IMR-90 (cell line): Measurements from ENCODE around the gene RNF31. TPM values are rescaled to one million over a fixed set of nuclear protein-coding genes. Genes with fewer than 3 reads are reported as not detected.
A peak's percentile ranks its signal among the peaks of the same experiment; 100 is the strongest.

Experiments used
- ATAC-seq: fragments of 200-7000 bp; cut with Tn5 transposase; 2 replicates; pipeline ENCODE4 v1.9.1; 2020; ENCODE audit warnings: low read depth, mild to moderate bottlenecking, moderate library complexity
- BruUV-seq: library from RNA; stranded (reverse); fragments of 400-500 nt; replicated peaks from 2 replicates; lab custom pipeline; 2021; lab: Mats Ljungman, UMichigan
- CTCF ChIA-PET: fragments of 300-600 bp; formaldehyde crosslinking; extraction: SDS; loops from one replicate; lab custom pipeline; 2021; ENCODE audit warnings: antibody characterized with exemption; lab: Yijun Ruan, JAX
- POLR2A ChIA-PET: fragments of 300-600 bp; sonication (Branson Sonifier 250); formaldehyde crosslinking; loops from one replicate; lab custom pipeline; 2022; ENCODE audit warnings: antibody characterized with exemption; ENCODE audit not compliant: unreplicated experiment; lab: Charles Lee
- DNase-seq: peaks from one replicate; pipeline ENCODE4 v3.0.0; 2013
- H2AFZ ChIP-seq: replicated peaks from 2 replicates; pipeline ENCODE3; 2013; ENCODE audit warnings: low read length, mild to moderate bottlenecking; ENCODE audit not compliant: poor library complexity
- H2AK5ac ChIP-seq: 2 replicates; pipeline ENCODE4 v1.6.1; 2013; ENCODE audit warnings: low read depth, low read length, inconsistent platforms
- H2AK9ac ChIP-seq: replicated peaks from 2 replicates; pipeline ENCODE3; 2013; ENCODE audit warnings: mild to moderate bottlenecking, low read depth, low read length, moderate library complexity; ENCODE audit not compliant: poor library complexity
- H2BK120ac ChIP-seq: 2 replicates; pipeline ENCODE4 v1.6.1; 2013; ENCODE audit warnings: low read depth, low read length, inconsistent platforms
- H2BK15ac ChIP-seq: 3 replicates; pipeline ENCODE4 v1.6.1; 2013; ENCODE audit warnings: low read depth, low read length, inconsistent platforms
- H2BK20ac ChIP-seq: 2 replicates; pipeline ENCODE4 v1.6.1; 2013; ENCODE audit warnings: low read depth, mild to moderate bottlenecking, inconsistent platforms, low read length, moderate library complexity
- H2BK5ac ChIP-seq: 2 replicates; pipeline ENCODE4 v1.6.1; 2013; ENCODE audit warnings: mild to moderate bottlenecking, low read depth, low read length, inconsistent platforms; ENCODE audit not compliant: poor library complexity, severe bottlenecking
- H3K14ac ChIP-seq: replicated peaks from 2 replicates; pipeline ENCODE4 v1.6.1; 2013; ENCODE audit warnings: low read depth, low read length, inconsistent platforms
- H3K18ac ChIP-seq: 2 replicates; pipeline ENCODE4 v1.6.1; 2013; ENCODE audit warnings: low read depth, low read length, control low read depth
- H3K23ac ChIP-seq: 2 replicates; pipeline ENCODE4 v1.6.1; 2013; ENCODE audit warnings: low read depth, low read length, inconsistent platforms
- H3K27ac ChIP-seq: 2 replicates; pipeline ENCODE4 v1.5.1; 2013; ENCODE audit warnings: mild to moderate bottlenecking, control low read depth, low read length; ENCODE audit not compliant: insufficient read depth
- H3K27me3 ChIP-seq: 2 replicates; pipeline ENCODE4 v1.6.1; 2013; ENCODE audit warnings: low read length; ENCODE audit not compliant: control insufficient read depth, insufficient read depth
- H3K36me3 ChIP-seq: 2 replicates; pipeline ENCODE4 v1.6.1; 2013; ENCODE audit warnings: low read length, mixed read lengths; ENCODE audit not compliant: control insufficient read depth, insufficient read depth
- H3K4ac ChIP-seq: 2 replicates; pipeline ENCODE4 v1.6.1; 2013; ENCODE audit warnings: low read depth, low read length, inconsistent platforms
- H3K4me1 ChIP-seq: 2 replicates; pipeline ENCODE4 v1.6.1; 2013; ENCODE audit warnings: low read length, mixed read lengths; ENCODE audit not compliant: control insufficient read depth, insufficient read depth
- H3K4me2 ChIP-seq: 2 replicates; pipeline ENCODE4 v1.6.1; 2013; ENCODE audit warnings: low read depth, mild to moderate bottlenecking, control low read depth, low read length, moderate library complexity
- H3K4me3 ChIP-seq: 2 replicates; pipeline ENCODE4 v1.5.1; 2013; ENCODE audit warnings: low read depth, mild to moderate bottlenecking, control low read depth, low read length, moderate library complexity; ENCODE audit not compliant: insufficient read depth
- H3K56ac ChIP-seq: 2 replicates; pipeline ENCODE4 v1.6.1; 2013; ENCODE audit warnings: low read length, inconsistent platforms; ENCODE audit not compliant: insufficient read depth; ENCODE audit errors: extremely low read depth
- H3K79me1 ChIP-seq, 2 experiments: 2 replicates each; pipeline ENCODE4 v1.6.1; 2013; ENCODE audit warnings: low read length in 2 of 2, inconsistent platforms in 1 of 2, low read depth in 1 of 2
- H3K9ac ChIP-seq: 2 replicates; pipeline ENCODE4 v1.6.1; 2013; ENCODE audit warnings: low read depth, low read length, control low read depth
- H3K9me1 ChIP-seq: 2 replicates; pipeline ENCODE4 v1.6.1; 2013; ENCODE audit warnings: low read length, inconsistent platforms; ENCODE audit not compliant: insufficient read depth
- H3K9me3 ChIP-seq: 2 replicates; pipeline ENCODE4 v1.6.1; 2013; ENCODE audit warnings: low read length; ENCODE audit not compliant: control insufficient read depth, insufficient read depth
- H4K20me1 ChIP-seq: 2 replicates; pipeline ENCODE4 v1.6.1; 2013; ENCODE audit warnings: low read length, inconsistent platforms; ENCODE audit not compliant: insufficient read depth
- H4K5ac ChIP-seq: 2 replicates; pipeline ENCODE4 v1.6.1; 2013; ENCODE audit warnings: mild to moderate bottlenecking, low read depth, low read length, control low read depth
- H4K8ac ChIP-seq, 2 experiments: 2 replicates each; pipeline ENCODE4 v1.6.1; 2013; ENCODE audit warnings: low read depth in 2 of 2, low read length in 2 of 2, control low read depth in 1 of 2, inconsistent platforms in 1 of 2
- H4K91ac ChIP-seq: 2 replicates; pipeline ENCODE4 v1.6.1; 2013; ENCODE audit warnings: low read depth, low read length, inconsistent platforms; ENCODE audit not compliant: insufficient read depth
- BHLHE40 ChIP-seq: fragments of 150-350 bp; IDR thresholded peaks from 2 replicates; pipeline ENCODE4 v1.6.1; 2016; ENCODE audit warnings: mild to moderate bottlenecking, low read depth, low read length
- CEBPB ChIP-seq: IDR thresholded peaks from 2 replicates; pipeline ENCODE4 v1.6.1; 2012; ENCODE audit warnings: low read depth, low read length, improper control_type of control experiment
- FOS ChIP-seq: fragments of 150-350 bp; IDR thresholded peaks from 2 replicates; pipeline ENCODE4 v1.6.1; 2016; ENCODE audit warnings: low read depth, low read length
- MAFK ChIP-seq: IDR thresholded peaks from 2 replicates; pipeline ENCODE4 v1.6.1; 2012; ENCODE audit warnings: low read depth, low read length, improper control_type of control experiment
- MXI1 ChIP-seq: IDR thresholded peaks from 2 replicates; pipeline ENCODE4 v1.6.1; 2012; ENCODE audit warnings: low read depth, mild to moderate bottlenecking, low read length, moderate library complexity, borderline replicate concordance
- NFE2L2 ChIP-seq: fragments of 150-350 bp; IDR thresholded peaks from 2 replicates; pipeline ENCODE4 v1.6.1; 2016; ENCODE audit warnings: low read depth, mild to moderate bottlenecking, low read length
- RAD21 ChIP-seq: IDR thresholded peaks from 2 replicates; pipeline ENCODE4 v1.6.1; 2012; ENCODE audit warnings: low read length, improper control_type of control experiment
- RCOR1 ChIP-seq: IDR thresholded peaks from 2 replicates; pipeline ENCODE4 v1.6.1; 2012; ENCODE audit warnings: mild to moderate bottlenecking, low read length, improper control_type of control experiment; ENCODE audit not compliant: insufficient replicate concordance
- RFX5 ChIP-seq: IDR thresholded peaks from 2 replicates; pipeline ENCODE4 v1.8.0; 2012; ENCODE audit warnings: low read depth, mild to moderate bottlenecking, low read length, moderate library complexity
- SMC3 ChIP-seq: fragments of 150-350 bp; IDR thresholded peaks from 2 replicates; pipeline ENCODE4 v1.6.1; 2016; ENCODE audit warnings: low read depth, mild to moderate bottlenecking, antibody characterized with exemption, low read length, moderate library complexity
- WGBS, 2 experiments: methylation state at CpG; one replicate each; pipeline versions ENCODE4 v1.1.5 to v1.1.7; 2013; ENCODE audit warnings: missing lambda C conversion rate in 2 of 2; ENCODE audit not compliant: insufficient read length in 1 of 2; ENCODE audit errors: extremely low coverage in 2 of 2; 5-methylcytosine and 5-hydroxymethylcytosine counted together
- dilution Hi-C: fragments of 300-500 bp; cut with HindIII; formaldehyde crosslinking; loops from one replicate; pipeline ENCODE4 v1.14.3; 2018; ENCODE audit warnings: low sequenced_read_pairs; ENCODE audit not compliant: unreplicated experiment
- in situ Hi-C: fragments of 300-500 bp; cut with MboI; formaldehyde crosslinking; loops from 3 replicates; pipeline ENCODE4 v1.14.3; 2019; ENCODE audit warnings: low sequenced_read_pairs, inconsistent platforms, mixed read lengths
- intact Hi-C: fragments of 100-400 bp; cut with micrococcal nuclease; formaldehyde crosslinking; loops from 2 replicates; pipeline ENCODE4 v1.10.0; 2022
- polyA plus RNA-seq, 3 experiments: library from polyadenylated mRNA; depleted of rRNA; stranded (reverse); fragments of >200 nt; gene quantifications; 2 replicates each; pipeline ENCODE4 v1.2.3, GENCODE V29; 2012; ENCODE audit warnings: low replicate concordance in 1 of 3
- total RNA-seq: library from RNA; depleted of rRNA; stranded (reverse); fragments of >200 nt; gene quantifications from 2 replicates; pipeline ENCODE4 v1.2.3, GENCODE V29; 2012
- TF ChIP-seq, protein P1 (sequence below): fragments of 150-350 bp; IDR thresholded peaks from 2 replicates; pipeline ENCODE4 v1.6.1; 2017; ENCODE audit warnings: mild to moderate bottlenecking, antibody characterized with exemption, low read length, low read depth
- TF ChIP-seq, protein P2 (sequence below): conservative IDR thresholded peaks from 2 replicates; pipeline ENCODE4 v1.5.1; 2012; ENCODE audit warnings: mild to moderate bottlenecking, low read depth, low read length, improper control_type of control experiment
- TF ChIP-seq, protein P3 (sequence below): fragments of 150-350 bp; IDR thresholded peaks from 2 replicates; pipeline ENCODE4 v1.6.1; 2016; ENCODE audit warnings: low read depth, mild to moderate bottlenecking, low read length, moderate library complexity, borderline replicate concordance

Gene RNF31
- total and polyA plus RNA-seq, 2 of the 4 experiments (the other 2 are of a cell fraction), result 31.6 to 37.5 TPM

DNA sequence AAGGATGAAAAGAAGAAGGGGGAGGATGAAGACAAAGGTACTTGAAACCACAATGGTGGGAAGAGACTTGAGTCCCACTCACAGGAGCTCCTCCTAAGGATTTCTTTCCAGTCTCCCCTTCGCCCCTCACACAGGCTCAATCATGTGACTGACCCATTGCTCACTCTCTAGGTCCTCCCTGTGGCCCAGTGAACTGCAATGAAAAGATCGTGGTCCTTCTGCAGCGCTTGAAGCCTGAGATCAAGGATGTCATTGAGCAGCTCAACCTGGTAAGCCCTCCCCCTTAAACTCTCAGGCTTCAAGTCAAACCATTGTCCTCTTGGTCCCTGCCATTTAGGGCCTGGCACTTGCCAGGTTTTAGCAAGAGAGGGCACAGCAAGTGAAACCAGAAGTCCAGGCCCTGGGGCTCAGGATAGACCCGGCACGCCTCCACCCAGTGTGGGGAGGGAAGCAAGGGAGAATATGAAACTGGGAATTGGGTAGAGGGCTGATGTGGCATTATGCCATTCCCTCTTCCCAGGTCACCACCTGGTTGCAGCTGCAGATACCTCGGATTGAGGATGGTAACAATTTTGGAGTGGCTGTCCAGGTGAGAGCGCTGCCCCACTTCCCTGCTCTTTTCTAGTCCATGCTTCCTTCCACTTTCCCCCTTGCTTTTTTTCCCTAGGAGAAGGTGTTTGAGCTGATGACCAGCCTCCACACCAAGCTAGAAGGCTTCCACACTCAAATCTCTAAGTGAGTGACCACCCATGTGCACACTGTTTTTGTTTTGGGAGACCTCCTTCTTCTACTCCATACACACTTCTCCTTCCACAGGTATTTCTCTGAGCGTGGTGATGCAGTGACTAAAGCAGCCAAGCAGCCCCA is 9.5 kb upstream of the RNF31 start:
- Histone ChIP-seq H2AFZ (peak overlapping the region; percentile 17), H4K91ac (no peak overlapping the region), H3K56ac (no peak overlapping the region), H3K4me2 (no peak overlapping the region), H3K9me1 (peaks cover 19% of the 10 kb centered on the region), H2BK5ac (no peak overlapping the region), H3K27me3 (no peaks in the 10 kb centered on the region), H2AK9ac (peak overlapping the region; percentile 29), H2BK15ac (no peak overlapping the region), H3K14ac (no peak overlapping the region), H3K18ac (no peak overlapping the region), H3K23ac (peak overlapping the region; percentile 88; the same call in 1 of the 2 replicates), H2AK5ac (0 out of 2 replicates have a peak overlapping the region, but pooled peaks have one; percentile 18), H3K4ac (no peak overlapping the region), H3K27ac (no peak overlapping the region), H2BK20ac (no peak overlapping the region), H3K4me1 (peaks cover 12% of the 10 kb centered on the region), H3K9me3 (no peaks in the 10 kb centered on the region), H3K36me3 (peaks cover 23% of the 10 kb centered on the region), H3K4me3 (no peak overlapping the region), H3K9ac (no peak overlapping the region), H4K20me1 (peaks cover 17% of the 10 kb centered on the region), H3K79me1 (peaks cover 17 to 48% of the 10 kb centered on the region in 2 experiments; a peak in 3 of 4 replicates), H4K5ac (no peak overlapping the region), H4K8ac (no peak overlapping the region), H2BK120ac (no peak overlapping the region)
- 60% methylated on average over 1 of the region's 8 CpGs; no CpG with 5 or more reads in 1 of the 2 experiments for WGBS, 2 experiments
- ATAC-seq (no peak), DNase-seq (no peak)
- ChIA-PET CTCF (interaction anchor here (0.8 to 0.9 kb wide), 2 partner anchors 23 to 149 kb away, joined by 3 to 5 read pairs; partner anchors contain the start of gene IRF9), POLR2A (interaction anchor here (0.6 kb wide), 1 partner anchor 43 kb away, joined by 3 read pairs; no protein-coding TSS in a partner anchor)
- in situ Hi-C loops, result loop anchor here (10.0 to 25.0 kb wide), 3 partner anchors 297 to 1050 kb away; partner anchors contain the start of genes ACIN1, BCL2L2, C14orf119 and PABPN1
- TSS peak; percentile 91 for BruUV-seq
- intact Hi-C loops, result no loop called here
- dilution Hi-C loops, result no loop called here
- TF ChIP-seq MXI1, result no peak
- TF ChIP-seq MAFK, result no peak
- no peak for TF ChIP-seq FOS
- TF ChIP-seq, protein P1, sequence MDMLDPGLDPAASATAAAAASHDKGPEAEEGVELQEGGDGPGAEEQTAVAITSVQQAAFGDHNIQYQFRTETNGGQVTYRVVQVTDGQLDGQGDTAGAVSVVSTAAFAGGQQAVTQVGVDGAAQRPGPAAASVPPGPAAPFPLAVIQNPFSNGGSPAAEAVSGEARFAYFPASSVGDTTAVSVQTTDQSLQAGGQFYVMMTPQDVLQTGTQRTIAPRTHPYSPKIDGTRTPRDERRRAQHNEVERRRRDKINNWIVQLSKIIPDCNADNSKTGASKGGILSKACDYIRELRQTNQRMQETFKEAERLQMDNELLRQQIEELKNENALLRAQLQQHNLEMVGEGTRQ, result no peak
- no peak for TF ChIP-seq RCOR1
- TF ChIP-seq RFX5, result no peak
- TF ChIP-seq, protein P2, sequence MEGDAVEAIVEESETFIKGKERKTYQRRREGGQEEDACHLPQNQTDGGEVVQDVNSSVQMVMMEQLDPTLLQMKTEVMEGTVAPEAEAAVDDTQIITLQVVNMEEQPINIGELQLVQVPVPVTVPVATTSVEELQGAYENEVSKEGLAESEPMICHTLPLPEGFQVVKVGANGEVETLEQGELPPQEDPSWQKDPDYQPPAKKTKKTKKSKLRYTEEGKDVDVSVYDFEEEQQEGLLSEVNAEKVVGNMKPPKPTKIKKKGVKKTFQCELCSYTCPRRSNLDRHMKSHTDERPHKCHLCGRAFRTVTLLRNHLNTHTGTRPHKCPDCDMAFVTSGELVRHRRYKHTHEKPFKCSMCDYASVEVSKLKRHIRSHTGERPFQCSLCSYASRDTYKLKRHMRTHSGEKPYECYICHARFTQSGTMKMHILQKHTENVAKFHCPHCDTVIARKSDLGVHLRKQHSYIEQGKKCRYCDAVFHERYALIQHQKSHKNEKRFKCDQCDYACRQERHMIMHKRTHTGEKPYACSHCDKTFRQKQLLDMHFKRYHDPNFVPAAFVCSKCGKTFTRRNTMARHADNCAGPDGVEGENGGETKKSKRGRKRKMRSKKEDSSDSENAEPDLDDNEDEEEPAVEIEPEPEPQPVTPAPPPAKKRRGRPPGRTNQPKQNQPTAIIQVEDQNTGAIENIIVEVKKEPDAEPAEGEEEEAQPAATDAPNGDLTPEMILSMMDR, result no peak
- TF ChIP-seq SMC3, result no peak
- TF ChIP-seq, protein P3, sequence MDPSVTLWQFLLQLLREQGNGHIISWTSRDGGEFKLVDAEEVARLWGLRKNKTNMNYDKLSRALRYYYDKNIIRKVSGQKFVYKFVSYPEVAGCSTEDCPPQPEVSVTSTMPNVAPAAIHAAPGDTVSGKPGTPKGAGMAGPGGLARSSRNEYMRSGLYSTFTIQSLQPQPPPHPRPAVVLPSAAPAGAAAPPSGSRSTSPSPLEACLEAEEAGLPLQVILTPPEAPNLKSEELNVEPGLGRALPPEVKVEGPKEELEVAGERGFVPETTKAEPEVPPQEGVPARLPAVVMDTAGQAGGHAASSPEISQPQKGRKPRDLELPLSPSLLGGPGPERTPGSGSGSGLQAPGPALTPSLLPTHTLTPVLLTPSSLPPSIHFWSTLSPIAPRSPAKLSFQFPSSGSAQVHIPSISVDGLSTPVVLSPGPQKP, result no peak
- TF ChIP-seq BHLHE40, result no peak
- TF ChIP-seq NFE2L2, result no peak
- TF ChIP-seq RAD21, result no peak
- no peak for TF ChIP-seq CEBPB
